GM06990 (cell line): ENCODE results near the gene TMEM258.

Source experiments
- DNase-seq: peaks from one replicate; pipeline ENCODE4 v3.0.0-alpha.2; 2011; ENCODE audit not compliant: insufficient read length; ENCODE audit errors: extremely low read depth
- H3K27me3 ChIP-seq: replicated peaks from 2 replicates; pipeline ENCODE4 v1.6.0; 2011; ENCODE audit warnings: low read length; ENCODE audit not compliant: control insufficient read depth, insufficient read depth
- H3K36me3 ChIP-seq: 2 replicates; pipeline ENCODE4 v1.5.1; 2011; ENCODE audit warnings: low read length; ENCODE audit not compliant: control insufficient read depth, insufficient read depth
- H3K4me3 ChIP-seq: replicated peaks from 2 replicates; pipeline ENCODE4 v1.5.1; 2011; ENCODE audit warnings: low read depth, mild to moderate bottlenecking, control low read depth, low read length
- CTCF ChIP-seq: IDR thresholded peaks from 2 replicates; pipeline ENCODE4 v1.5.1; 2011; ENCODE audit warnings: low read length, control low read depth, mild to moderate bottlenecking, inconsistent platforms; ENCODE audit not compliant: insufficient read depth, poor library complexity, severe bottlenecking

Gene TMEM258

GRCh38 chr11:61742391-61742790 is 50.0 kb downstream of the TMEM258 start:
- DNase-seq, result no peak
- Histone ChIP-seq H3K36me3 (no peaks in the 10 kb centered on the region), H3K27me3 (no peaks in the 10 kb centered on the region; the same call in 1 of the 2 replicates), H3K4me3 (no peak overlapping the region)
- no peak for TF ChIP-seq CTCF

- DNase-seq, result no peak
- TF ChIP-seq CTCF, result no peak
- no peak overlapping the region for H3K4me3 ChIP-seq
- H3K36me3 ChIP-seq, result no peaks in the 10 kb centered on the region
- no peaks in the 10 kb centered on the region; the same call in 1 of the 2 replicates for H3K27me3 ChIP-seq
Observed at GRCh38 chr11:61739966-61740365, 52.4 kb downstream of the TMEM258 start.

GRCh38 chr11:61739413-61739812 is 53.0 kb downstream of the TMEM258 start:
- no peak overlapping the region for H3K4me3 ChIP-seq
- H3K36me3 ChIP-seq, result no peaks in the 10 kb centered on the region
- TF ChIP-seq CTCF, result no peak
- no peak for DNase-seq
- H3K27me3 ChIP-seq, result no peaks in the 10 kb centered on the region; the same call in 1 of the 2 replicates
